NOMO-1 treated with DMSO at 0.1 percent for 48 hours (cell line): ENCODE data around the gene PES1.
"Not testable (repeated sequence)": the region's sequence is repeated elsewhere in the genome, so short reads cannot be mapped to it uniquely, and the experiment has no call there.

Experiments
- DNase-seq: peaks from one replicate; lab custom pipeline; 2025; ENCODE audit not compliant: unreplicated experiment; lab: John Stamatoyannopoulos, UW

Gene PES1

GRCh38 chr22:30578481-30578880 is 13.2 kb downstream of the PES1 start:
- no peak for DNase-seq

DNA sequence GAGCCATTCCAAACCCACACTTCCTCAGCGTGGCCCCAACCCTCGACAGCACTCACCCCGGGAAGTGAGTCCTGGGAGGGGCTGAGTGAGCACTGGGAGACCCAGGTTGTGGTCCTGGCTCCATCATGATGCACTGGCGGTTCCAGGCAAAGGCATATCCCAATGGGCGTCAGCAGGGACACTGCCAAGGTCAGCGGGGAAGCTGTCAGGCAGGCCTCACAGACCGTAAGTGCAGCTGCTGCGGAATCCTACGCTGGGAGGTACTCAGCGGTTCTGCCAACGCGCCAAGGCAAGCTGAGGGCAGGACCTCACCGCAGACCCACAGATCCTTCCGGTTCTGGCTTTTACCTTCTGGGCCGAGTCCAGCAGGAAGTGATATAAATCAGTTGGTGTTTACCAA is 15.9 kb downstream of the PES1 start:
- no peak for DNase-seq

DNA sequence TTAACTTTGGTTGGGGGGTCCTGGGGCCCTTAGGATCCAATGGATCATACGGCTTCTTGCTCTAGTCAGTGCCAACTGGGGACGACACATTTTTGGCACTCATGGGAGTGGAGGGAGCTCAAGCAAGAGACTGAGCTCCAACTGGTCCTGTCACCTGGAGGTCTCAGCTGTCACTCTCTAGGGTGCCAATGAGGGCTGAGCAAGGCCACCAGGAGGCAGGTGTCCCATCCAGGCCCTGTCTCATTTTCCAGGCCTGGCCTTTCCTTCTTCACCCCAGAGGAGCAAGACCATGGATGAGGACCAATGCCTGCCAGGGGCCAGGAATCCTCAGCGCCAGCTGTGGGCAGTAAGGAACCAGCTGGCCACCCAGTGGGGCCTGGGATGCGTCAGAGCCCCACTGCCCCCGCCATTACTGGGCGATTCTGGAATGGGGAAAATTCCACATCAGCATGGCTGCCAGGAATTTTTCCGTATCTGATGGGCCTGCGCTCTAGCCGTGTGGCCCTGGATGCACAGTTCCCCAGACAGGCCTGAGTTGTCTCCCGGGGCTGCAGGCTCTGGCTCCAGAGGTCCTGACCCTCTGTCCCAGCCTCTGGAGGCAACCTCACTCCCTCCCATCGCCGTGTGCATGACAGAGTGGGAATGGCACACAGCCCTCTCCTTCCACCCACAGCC is 16.6 kb downstream of the PES1 start:
- DNase-seq: no peak

DNA sequence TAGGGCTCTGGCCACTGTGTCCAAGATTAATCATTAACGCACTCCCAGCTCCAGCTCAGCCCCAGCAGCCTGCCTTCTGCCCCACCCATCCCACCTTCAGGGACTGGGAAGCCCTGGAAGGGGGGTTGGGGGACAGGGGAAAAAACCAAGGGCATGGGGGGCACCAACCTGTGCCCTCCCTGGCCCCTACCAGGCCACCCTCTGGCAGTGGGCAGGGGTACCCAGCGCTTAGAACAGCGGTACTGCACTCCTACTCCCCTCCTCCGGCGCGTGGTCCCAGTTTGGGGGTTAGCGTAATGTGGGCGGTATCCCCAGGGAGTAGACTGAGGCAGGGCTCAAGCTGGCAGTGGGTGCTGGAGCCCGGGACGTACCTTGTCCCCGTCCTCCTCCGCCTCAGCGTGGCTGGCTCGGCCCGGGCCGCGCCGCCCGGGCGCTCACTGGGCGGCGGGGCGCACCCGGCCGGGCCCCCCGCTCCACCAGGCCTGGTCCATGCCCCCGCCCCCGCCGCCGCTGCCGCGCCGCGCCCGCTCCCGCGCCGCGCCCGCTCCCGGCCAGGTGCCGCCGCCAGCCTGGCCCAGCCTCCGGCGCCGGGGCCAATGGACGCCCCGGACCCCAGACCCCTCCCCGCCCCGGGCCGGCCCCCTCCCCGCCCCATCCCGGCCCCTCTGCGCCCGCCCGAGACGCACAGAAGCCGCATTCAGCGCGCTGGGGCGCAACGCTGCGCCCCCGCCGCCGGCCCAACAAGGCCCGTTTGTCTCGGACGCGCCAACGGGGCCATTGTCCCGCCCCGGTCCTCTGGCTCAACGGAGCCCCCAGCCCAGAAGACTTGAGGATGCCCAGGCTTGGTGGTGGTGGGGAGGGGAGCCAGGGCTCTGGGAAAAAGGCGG is 17.4 kb downstream of the PES1 start, which contains the start of gene GAL3ST1:
GAL3ST1 (minus strand) TSS at position 571 of the 887 bp plus-strand sequence. CDS start 17,273 bp downstream, outside the sequence.
- DNase-seq: no peak

GRCh38 chr22:30573594-30574094 is 18.1 kb downstream of the PES1 start:
- no peak for DNase-seq

- no peak for DNase-seq
These were observed 18.7 kb downstream of the PES1 start for GRCh38 chr22:30572840-30573593.

DNA sequence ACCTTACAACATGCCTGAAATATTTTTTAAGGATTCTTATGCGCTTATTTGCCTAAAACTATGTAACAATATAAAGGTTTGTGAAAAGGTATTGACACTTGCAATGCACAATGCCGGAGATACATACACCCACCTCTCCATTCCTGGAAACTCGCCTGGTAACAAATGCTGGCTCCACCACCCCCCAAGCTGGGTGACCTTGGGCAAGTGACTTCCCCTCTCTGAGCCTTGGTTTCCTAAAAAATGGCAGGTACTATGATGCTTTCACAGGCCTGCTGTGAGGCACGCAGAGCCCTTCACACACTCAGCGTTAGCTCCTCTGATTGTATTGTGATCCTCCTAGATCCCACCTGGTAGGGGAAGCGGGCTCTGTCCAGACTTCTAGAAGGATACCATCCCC is 19.5 kb downstream of the PES1 start:
- no peak for DNase-seq

DNA sequence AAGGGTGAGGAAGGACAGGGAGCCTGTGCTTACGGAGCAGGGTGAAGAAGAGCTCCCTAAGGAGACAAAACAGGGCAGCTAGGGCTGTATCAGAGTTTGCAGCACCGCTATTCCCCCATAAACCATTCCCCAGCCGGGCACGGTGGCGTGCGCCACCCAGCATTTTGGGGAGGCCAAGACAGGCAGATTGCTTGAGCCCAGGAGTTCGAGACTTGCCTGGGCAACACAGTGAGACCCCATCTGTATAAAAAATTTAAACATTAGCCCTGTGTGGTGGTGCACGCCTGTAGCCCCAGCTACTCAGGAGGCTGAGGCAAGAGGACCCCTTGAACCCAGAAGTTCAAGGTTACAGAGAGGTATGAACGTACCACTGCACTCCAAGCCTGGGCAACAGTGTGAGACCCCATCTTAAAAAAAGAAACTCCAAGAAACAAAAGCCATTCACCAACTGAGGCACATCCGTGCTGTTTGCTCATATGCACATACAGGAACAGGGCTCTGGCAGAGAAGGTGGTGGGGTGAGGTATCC is 22.0 kb downstream of the PES1 start:
- no peak for DNase-seq

- no peak for DNase-seq
These were observed 23.4 kb downstream of the PES1 start for GRCh38 chr22:30568137-30568805.

DNA sequence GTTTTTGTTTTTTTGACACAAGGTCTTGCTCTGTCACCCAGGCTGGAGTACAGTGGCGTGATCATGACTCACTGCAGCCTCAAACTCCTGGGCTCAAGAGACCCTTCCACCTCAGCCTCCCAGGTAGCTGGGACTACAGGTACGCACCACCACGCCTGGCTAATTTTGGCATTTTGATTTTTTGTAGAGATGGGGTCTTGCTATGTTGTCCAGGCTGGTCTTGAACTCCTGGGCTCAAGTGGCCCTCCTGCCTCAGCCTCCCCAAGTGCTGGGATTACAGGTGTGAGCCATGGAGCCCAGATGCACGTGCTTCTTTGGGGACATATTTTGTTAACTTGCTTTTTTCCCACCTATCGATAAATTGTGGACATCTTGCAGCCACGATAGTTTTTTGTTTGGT is 24.4 kb downstream of the PES1 start:
- DNase-seq: not testable (repeated sequence)

DNA sequence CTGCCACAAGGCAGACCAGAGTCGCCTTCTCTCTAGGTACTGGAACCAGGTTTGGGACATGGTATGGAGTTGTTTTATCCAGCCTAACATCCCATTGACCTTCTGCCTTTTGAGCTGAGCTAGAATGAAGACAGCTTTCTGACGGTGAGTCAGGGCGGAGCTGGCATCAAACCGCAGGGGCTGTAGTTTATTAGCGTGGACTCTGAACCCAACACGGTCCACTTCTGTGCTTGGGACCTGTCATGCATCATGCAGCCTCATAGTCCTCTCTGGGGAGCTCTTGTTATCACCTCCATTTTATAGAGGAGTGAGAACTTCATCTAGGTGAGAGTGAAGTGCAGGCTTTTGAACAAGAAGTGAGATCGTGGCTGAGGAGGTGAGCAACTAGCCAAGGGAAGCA is 25.6 kb downstream of the PES1 start:
- no peak for DNase-seq

GRCh38 chr22:30565341-30565740 is 26.4 kb downstream of the PES1 start:
- no peak for DNase-seq

DNA sequence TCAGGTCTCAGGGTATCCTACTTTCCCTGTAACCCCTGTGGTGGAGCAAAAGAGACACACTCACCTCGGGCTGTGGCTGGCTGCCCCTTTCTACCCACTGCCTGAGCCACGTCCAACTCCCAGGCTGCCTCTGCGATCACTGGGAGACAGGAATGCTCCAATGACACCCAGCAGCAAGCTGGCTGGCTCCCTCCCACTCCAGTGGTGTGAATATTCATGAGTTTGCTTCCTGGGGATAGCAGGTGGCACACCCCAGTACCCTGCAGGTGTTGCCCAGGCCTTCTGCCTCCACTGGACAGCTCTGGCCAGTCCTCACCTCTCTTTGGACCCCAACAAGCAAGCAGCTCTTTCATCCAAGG is 27.0 kb downstream of the PES1 start:
- no peak for DNase-seq

GRCh38 chr22:30564045-30564760 is 27.5 kb downstream of the PES1 start:
- DNase-seq: no peak

DNA sequence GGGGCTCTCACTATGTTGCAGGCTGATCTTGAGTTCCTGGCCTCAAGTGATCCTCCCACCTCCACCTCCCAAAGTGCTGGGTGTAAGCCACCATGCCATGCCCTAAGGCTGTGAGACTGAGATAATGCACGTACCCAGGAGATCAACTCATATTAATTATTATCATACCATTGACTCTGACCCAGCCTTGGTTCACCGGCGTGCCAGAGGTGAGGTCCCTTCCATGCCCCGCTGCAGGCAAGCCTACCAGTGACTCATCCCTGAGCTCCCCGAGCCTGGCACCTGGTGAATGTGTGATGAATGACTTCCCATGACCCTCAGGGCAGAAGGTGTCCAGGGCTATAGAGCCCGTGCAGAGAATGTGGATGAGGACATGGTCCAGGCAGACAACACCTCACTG is 29.3 kb downstream of the PES1 start:
- no peak for DNase-seq

GRCh38 chr22:30561402-30562189 is 30.1 kb downstream of the PES1 start:
- DNase-seq: no peak

DNA sequence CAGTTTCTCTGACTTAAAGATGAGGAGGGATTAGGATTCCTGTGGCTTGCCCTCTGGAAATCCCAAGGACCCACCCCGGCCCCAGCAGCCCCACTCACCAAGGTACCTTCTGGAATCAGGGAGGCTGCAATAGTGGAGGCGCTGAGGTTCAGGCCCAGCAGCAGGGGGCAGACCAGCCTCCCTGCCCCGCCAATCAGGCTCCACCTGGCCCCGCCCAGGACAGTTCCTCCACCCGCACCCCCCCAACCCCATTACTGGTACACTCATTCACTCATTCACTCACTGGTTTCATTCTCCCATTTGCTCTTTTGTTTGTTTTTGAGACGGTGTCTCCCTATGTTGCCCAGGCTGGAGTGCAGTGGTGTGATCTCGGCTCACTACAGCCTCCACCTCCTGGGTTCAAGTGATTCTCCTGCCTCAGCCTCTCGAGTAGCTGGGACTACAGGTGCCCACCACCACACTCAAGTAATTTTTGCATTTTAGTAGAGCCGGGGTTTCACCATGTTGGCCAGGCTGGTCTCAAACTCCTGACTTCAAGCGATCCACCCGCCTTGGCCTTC is 31.0 kb downstream of the PES1 start:
- not testable (repeated sequence) for DNase-seq

- DNase-seq: no peak
These were observed 31.8 kb downstream of the PES1 start for GRCh38 chr22:30559889-30560288.

DNA sequence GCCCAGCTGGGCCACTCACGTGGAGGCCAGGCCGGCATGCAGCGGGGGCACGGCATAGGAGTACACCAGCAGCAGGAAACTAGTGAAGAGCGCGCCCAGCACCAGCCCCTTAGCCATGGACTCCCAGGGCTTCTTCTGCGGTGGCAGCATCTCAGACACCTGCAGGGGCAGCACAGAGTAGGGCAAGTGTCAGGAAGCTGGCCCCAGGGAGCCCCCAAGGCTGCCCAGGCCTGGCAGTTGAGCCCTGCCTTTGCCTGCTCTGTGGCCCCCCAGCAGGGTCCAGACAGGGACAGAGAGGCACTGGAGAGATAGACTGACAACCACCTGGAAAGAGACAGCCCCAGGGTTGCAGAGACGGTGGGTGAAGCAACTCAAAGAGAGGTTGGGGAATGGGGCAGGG is 34.5 kb downstream of the PES1 start:
- DNase-seq: no peak
